COLO829 (cell line): Measurements from ENCODE around the gene SPECC1L.

ENCODE experiments used
- DNase-seq: peaks from one replicate; pipeline ENCODE4 v3.0.0; 2012; ENCODE audit warnings: low spot score

SPECC1L gene

DNA sequence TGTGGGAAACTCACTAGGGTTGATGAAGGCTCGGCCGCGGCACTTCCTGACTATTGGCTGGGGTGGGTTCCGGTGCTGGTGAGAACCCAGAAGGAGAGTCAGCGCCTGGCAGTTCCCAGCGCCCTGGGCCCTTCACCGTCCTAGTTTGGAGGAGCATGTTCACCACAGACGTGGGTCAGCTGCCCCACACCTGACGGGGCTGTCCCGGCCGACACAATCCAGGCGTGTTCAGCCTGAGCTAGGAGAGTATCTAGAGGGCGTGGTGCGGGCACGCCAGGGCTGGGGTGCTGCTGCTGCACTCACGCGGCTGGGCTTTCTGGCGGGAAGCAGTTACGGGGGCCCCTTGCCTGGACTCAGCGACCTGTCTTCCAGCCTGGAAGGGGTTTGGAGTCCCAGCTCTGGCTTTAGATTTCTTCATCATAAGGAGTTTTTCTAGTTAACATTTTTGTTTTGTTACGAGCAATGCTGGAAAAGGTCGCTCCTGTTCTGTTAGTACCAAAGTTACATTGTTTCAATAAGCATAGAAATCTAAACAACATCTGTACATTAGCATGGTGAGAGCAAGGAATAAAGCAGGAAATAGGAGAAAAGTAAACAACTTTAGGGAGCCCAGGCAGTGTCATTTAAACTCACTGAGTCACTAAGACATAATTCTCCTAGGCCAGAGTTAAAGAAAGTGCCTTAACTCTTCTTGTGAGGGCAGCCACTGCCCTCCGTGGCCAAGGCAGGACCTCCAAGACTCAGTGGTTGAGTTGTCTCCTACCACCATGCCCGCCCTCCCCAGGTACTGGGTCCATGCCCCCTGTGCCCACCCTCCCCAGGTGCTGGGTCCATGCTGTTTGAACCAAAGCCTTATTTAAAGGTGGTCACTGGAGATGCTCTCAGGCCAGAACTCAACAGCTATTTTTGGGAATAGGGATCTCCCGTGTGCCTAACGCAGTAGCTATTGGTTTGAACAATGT is 144.6 kb downstream of the SPECC1L start:
- DNase-seq, result no peak

DNA sequence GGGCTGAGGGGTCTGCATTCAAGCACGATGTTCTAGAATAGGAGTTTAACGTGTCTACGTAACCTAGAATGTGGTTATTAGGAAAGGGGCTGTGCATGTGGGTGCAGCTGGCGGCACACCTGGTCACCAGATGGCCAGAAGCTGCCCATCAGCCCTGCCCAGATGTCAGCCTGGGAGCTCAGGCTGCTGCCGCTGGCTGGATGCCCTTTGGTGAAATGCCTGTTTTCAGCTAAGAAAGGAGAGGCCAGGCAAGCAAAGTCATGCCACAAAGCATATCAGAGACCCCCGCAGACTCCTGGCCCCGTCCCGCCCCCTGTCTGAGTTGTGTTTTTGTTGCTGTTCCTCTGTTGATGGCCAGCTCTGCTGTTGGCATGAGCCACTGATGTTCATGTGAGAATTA is 145.5 kb downstream of the SPECC1L start:
- no peak for DNase-seq

DNA sequence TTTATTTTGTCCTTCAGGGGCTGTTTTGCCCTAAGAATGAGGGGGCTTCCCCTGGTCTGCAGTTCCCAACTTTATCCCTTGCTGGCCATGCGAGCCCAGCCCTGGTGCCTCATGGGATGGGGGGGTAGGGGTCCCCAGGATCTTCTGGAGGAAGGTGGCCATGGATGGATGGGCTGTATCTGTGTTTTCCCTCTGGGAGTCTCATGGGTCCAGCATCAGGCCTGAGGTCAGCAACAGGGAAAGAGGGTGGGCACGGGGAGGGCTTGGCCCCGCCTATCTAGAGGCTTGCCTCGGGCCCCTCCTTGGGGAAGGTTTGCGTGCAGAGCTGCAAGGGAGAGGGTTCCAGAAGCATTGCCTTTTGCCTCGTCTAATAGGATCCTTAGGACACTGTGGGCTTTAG is 146.0 kb downstream of the SPECC1L start:
- no peak for DNase-seq

DNA sequence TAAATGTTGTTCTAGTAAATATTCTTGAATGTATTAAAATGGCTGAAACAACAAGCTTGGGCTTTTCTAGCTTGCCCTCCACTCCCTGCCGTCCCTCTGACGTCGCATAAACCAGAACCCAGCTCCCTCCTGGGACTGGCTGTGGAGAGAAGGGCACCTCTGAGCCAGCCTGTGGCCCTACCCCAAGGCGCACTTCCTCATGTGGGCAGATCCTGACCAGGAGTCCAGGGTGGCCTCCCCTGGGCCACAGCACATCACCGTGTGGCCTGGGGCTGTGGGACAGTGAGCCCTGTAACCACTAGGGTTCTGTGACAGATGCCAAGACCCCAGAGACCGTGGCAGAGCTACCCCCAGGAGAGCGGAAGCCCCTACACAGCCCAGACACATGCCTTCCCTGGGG is 146.6 kb downstream of the SPECC1L start:
- no peak for DNase-seq

DNA sequence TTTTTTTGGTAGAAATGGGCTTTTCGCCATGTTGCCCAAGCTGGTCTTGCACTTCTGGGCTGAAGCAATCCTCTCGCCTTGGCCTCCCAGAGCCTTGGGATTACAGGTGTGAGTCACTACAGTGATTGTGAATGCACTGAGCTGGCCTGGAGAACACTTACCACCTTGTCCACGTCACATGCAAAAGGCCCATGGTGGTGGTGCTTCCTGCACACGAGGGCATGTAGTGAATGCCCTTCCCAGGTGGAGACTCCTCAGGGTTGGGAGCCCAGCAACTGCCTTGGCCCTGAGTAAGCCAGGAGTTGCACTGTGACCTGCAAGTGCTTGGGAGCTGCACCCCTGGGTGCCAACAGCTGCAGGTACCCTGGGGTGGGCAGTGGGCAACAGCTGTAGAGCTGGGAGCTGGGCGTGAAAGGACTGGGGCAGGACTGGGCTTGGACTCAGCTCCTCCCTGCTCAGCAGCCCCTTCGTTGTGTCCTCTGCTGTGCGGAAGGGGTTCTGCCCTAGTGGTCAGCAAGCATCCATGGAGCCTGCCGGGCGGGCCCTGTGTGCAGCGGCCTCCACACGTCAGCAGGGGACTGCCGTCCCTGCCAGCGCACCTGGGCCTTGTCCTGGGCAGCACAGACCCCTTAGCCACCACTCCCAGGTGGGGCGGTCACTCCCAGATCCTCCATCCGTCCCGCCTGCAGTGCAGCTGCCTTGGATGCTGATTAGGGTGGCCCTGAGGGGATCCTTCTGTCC is 147.4 kb downstream of the SPECC1L start:
- DNase-seq, result no peak

DNA sequence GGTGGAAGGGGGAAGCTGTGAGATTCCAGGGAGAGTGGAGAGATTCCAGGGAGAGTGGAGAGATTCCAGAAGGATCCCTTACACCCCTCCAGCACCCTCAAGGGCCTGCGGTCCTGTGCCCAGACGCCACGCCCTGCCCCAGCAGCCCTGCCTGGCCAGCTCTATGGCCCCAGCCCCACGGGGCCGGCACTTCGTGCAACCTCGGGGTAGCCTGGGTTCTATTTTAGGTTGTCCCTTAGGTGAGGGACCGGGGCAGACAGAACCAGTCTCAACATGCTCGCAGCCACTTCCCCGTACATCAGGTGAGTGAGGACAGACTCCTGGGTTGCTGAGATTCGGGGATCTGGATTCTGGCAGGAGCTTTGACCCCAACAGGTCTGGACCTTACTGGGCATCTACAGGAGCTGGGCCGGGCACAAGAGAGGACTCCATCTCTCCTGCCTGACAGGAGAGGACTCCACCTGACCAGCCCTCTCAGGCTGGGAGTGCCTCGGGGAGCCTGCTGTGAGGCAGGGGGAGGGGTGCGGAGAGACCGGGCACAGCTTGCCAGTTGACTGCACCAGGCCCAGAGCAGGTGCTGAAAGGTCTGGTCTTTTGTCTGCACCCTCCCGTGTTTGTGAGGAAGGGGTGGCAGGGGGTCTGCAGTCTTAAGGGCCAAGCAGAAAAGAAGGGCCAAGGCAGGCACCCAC is 148.3 kb downstream of the SPECC1L start:
- DNase-seq, result no peak

DNA sequence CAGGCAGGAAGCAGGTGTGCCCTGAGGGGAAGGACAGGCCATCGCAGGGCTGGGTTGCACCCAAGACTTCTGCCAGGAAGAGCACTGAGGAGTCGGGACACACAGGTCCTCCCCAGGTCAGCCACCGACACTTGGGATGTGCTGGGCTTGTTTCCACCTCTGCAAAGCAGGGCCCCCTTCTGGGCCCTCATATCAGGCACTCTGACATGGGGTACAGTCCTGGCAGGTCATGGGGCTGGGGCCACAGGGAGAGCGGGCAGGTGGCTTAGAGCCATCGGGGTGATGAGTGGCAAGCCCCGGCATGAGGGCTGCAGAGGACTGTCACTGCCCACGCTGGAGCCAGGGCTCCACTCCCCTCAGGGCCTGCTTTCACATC is 148.8 kb downstream of the SPECC1L start:
- no peak for DNase-seq

DNA sequence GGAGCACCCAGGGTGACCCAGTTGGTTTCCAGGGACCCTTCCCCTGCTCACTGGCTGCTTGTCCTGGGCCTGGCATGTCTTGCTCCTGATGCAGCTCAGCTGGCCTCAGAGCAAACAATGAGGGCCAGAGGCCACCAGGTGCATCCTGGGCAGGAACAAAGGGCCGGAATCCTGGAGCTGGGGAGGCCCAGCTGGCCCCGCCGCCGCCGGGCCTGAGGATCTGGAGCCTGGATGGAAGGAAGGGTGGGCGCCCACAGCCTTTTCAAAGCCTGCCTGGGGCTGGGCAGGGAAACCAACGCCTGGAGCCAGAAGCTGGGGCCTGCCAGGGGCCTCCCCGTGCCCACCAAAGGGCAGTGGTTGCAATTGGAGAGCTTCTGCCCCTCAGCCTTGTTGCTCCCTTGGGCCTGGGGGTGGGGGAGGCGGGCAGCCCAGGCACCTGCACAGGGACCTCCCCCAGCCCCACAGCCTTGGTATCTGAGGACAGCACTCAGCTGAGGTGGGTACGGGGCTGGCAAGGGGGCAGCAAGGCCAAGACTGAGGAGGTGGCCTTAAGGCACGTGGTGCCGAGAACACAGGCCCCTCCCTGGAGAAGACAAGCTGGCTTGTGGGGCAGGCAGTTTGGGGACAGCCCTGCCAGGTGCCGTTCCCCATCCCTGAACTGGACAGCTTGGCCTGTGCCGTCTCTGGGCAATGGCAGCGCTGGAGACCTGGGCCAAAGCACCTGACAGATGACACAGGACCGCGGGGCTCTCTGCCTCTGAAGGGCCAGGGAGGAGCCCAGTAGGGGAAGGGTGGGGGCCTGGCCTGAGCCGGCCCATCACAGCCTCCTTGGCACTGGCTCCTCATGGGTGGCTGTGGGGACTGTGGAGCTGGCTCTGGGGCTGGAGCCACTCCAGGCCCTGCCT is 149.7 kb downstream of the SPECC1L start:
- DNase-seq, result no peak

DNA sequence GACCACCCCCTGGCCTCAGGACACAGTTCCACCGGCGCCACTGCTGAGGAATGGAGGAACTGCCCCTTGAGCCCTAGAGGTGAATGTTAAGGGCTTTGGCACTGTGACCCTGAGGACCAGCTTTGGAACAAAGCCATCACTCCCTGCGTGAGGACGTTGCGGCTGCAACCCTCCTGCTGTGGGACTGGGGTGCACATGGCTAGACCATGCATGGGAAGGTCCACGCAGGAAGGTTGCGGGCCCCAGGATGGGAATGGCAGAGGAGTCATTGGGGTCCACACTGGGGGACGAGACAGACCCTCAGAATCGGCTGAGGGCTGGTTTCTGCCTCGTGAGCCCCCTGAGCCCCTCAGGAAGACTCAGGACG is 150.3 kb downstream of the SPECC1L start:
- no peak for DNase-seq

DNA sequence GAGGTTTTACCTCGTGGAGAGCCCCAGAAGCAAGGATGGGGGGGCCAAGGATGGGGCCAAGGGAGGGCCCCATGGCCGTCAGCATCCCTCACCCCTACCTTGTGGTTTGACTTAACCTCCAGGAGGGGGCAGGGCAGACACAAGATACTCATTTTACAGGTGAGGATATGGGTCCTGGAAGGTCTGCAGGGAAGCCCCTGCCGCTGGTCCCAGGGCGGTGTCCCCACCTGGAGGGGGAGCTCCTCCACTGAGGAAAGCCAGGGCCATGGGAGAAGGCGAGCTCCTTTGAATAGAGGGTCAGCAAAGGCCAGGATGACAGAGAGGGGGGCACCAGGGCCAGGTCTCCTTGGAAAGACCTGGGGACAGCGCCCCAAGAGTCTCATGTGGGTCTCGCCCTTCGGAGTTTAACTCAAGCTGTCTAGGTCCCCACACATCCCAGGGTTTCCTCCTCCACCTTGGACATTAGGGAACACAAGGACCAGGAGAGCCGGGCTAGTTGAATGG is 150.8 kb downstream of the SPECC1L start:
- DNase-seq, result no peak

DNA sequence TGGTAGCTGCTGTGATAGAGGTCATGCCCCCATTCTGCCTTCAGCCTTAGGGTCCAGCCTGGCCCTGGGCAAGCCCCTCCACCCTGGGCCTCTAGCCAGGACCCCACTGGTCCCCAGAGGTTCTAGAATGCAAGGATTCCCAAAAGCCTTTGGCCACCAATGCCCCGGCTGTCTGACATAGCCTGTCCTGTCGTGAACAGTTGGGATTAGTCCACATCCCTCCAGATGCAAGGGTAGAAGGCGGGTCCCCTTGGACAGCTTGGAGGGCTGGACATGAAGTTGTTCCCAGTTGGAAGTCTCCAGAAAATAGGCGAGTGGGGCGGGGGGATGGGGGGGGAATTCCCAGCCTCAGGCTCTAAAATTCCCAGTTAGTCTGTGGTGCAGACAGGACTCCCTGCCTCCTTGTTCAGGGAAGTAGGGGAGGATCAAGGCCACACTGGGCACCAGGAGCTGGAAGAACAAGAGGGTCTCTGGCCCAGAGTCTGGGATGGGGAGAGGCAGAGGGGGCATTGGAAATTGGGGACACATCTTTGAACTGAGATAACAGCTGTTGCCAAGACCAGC is 151.6 kb downstream of the SPECC1L start:
- no peak for DNase-seq

DNA sequence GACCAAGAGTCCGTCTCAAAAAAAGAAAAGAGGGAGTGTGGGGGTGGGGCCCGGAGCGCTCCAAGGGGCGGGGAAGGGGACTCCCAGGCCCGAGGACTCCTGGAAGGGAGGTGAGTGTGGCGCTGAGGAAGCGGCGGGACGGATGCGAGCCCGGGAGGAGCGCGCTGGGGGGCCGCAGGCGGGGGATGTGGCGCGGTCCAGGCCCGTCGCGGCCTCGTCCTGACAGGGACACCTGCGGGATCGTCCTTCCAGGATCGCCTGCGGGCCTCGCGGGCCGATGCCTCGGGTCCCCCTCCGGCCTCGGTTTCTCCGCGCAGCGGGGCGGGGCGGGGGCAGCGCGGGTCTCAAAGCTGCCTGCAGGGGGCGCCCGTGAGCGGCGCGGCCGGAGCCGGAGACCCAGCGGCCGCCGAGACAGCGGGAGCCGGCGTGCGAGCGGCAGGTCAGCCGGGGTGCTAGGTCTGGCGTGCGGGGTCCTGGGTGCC is 152.9 kb downstream of the SPECC1L start:
- DNase-seq, result peak; percentile 66

DNA sequence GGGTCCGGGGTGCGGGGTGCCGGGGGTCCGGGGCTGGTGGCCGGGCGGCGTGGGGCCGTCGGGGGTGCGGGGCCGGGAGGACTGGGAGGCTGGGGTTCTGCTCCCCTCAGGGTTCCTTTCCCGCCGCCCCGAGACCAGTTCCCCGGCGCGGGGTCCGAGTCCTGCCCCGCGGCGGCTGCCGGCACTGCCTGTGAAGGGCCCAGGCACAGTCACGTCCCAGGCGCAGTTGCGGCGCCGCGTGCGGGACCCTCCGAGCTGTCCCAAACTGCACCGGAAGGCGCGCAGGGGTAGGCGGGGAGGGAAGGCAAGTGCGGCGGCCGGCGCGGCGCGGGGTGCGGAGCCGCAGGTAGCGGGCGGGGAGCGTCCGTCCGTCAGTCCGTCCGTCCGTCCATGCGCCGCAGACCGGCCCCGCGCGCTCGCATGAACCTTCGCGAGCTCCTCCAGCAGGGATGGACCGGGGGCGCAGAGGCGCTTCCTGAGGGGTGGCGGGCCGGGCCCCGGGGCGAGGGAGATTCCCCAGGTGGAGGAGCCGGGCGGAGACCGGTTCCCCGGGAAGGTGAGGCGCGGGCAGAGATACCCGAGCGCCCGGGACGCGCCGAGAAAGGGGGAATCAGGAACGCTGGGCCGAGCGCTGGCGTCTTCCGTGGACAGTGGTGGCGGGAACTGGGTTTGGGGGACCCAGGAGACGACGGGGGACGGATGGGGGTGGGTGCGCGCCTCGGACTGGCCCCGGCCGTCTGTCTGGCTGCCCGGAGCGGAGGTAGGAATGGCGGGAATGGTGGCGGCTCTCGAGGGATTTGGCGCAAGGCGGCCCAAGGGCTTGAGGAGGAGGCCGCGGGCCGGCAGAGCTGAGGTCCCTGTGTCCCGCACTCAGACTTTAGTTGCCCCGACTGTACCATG is 153.6 kb downstream of the SPECC1L start:
- DNase-seq, result no peak

DNA sequence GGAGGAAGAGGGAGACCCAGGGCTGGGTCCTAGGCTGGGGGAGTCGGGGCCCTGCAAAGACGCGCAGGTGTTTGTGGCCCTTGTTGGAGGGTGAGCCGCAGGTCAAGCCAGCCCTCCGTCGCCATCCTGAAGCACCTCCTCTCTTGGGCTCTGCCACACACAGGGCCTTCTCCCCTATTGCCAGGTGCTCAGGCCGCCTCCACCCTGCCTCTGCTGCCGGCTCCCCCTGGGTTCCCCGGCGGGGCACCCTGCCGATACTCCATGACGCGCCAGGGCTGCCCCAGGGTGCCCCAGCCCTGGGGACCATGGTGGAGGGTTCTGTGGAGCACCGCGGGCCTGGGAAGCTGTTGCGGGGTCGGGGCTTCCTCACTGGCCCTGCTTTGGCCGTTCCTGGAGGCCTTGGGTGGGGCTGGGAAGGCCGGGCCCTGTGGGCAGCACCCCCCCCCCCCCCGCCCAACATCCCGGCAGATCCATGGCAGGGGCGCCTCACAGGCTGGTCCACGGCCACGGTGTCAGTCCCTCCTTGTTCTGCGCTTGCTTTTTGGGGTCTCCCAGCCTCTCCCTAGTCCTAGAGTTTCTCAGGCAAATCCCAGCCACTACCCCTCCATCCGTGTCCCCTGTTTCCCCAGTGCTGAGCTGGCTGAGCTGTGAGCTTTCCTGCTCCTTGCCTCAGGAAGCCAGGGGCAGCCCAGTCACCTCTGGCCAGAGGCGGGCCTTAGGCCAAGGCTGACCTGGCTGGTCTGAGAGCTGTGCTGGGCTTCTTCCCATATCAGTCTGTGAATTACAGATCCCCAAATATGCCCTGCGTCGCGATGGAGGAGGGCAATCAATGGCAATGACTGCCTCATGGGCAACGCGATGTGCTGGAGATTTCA is 154.5 kb downstream of the SPECC1L start:
- no peak for DNase-seq

DNA sequence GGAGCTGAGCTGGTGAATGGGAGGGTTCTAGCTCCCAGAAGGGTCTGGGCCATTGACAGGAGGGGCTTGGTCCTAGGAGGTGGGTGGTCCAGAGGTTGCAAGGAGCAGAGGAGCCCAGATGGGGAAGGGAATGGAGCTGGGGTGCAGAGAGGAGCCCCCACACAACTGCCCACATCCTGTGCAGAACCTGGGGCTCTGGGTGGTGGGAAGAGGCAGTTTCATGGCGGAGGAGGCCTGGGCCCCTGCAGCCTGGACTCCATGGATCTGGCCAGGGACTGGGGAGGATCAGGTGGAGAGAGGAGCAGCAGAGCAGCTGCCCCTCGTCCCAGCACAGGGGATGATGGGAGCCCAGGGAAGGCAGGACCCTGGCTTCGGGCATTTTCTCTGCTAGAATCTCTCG is 155.8 kb downstream of the SPECC1L start:
- no peak for DNase-seq

DNA sequence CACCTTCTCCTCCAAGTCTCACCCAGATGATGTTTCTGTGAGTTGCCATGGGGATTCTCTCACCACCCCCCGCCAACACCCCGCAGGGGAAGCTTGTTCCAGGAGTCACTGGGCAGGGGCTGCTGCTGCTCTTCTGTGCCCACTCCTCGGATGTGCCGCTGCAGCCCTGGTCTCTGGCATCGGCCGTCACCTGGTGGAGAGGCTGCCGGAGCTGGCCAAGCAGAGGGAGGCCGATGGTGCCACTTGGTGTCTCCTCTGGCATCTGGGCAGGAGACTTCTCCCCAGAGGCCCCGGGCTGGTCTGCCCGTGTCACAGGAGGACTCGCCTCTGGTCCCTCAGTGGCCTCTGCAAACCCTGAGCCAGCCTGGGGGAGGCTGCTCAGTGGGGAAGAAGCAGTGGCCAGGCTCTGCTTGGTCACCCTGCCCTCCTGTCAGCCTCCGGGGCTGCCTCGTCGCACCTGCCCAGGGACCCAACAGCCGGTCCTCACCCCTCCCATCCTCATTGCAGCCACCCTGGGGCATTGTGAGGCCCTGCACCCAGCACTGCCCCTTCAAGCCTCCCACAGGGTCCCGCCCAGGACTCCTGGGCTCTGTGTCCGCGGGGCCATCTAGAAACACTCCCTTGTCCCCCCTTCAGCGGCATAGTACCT is 156.3 kb downstream of the SPECC1L start:
- no peak for DNase-seq

DNA sequence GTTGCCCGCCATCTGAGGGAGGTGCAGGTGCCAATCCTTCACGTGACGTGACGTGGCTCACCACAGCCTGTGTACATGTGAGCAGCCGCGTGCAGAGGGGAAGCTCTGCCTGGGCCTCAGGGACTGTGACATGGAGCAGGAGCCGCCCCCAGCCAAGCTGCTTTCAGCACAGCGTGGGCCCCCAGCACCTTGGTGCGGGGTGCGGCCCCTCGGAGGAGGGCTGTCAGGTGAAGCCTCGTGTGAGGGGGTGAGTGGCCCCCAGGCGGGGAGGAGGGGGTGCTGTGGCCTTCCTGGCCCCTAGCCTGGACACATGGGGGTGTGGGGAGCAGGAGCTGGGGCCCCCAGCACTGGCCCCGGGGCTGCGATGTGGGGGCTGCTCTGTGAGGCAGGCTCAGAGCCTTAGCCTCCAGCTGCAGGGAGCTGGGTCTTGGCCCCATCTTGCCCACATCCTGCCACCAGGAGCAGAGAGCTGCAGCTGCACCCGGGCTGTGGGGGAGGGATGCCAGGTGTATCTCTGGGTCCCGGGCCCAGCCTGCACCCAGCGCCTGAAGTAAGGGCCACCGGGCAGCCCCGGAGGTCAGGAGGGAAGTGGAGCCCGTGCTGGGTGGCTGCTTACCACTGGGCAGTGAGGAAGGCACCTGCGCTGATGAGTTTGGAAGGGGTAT is 157.0 kb downstream of the SPECC1L start, which contains the start of gene ADORA2A:
ADORA2A (plus strand) TSS at position 100 of the 665 bp plus-strand sequence. CDS start 5,806 bp downstream, outside the sequence.
- DNase-seq, result no peak
